A673 (cell line): ENCODE measurements around the gene ANKS3.

Source experiments
- EZH2 ChIP-seq: fragments of 200-600 bp; sonication (generic); IDR thresholded peaks from 2 replicates; pipeline ENCODE4 v1.6.1; 2017; ENCODE audit warnings: borderline replicate concordance, low read depth, mild to moderate bottlenecking, mixed read lengths, antibody characterized with exemption, low read length; ENCODE audit not compliant: poor library complexity, severe bottlenecking
- TF ChIP-seq, protein P1 (sequence below): fragments of 300-800, 200-600 bp; sonication (generic); conservative IDR thresholded peaks from 2 replicates; pipeline ENCODE4 v1.5.1; 2017; ENCODE audit warnings: low read depth, mild to moderate bottlenecking, antibody characterized with exemption, low read length, moderate library complexity, mixed read lengths

DNA sequence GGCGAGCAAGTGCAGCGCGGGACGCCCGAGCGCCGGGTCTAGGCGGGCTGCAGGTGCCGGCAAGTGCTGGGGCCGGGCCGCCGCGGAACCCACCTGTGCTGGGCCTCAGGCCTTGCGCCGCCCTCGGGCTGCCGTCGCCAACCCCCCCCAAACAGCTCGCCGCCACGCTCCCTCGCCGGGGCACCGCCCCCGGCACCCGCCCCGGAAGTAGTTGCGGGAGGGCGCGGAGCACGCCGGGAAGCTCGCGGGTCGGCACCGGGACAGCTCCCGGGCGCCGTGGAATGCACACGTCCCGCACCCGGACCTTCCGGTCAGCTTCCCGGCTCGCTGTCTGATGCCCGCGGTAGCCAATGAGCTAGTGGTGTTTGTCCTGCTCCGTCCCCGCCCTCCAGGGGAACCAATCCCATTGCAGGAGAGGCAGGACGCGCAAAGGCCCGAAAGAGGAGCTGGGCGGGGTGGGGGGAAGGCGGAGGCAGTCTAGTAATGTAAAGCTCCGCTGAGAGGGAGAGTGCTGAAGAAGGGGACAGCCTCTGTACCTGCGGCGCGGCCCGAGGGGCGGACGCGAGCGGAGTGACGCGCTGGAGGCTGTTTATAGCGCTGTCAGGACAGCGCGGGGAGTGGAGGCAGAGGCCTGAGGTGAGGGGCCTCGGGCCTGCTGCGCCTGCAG lies at the start of gene ANKS3, which contains the start of gene DNAAF8:
- TF ChIP-seq, protein P1, sequence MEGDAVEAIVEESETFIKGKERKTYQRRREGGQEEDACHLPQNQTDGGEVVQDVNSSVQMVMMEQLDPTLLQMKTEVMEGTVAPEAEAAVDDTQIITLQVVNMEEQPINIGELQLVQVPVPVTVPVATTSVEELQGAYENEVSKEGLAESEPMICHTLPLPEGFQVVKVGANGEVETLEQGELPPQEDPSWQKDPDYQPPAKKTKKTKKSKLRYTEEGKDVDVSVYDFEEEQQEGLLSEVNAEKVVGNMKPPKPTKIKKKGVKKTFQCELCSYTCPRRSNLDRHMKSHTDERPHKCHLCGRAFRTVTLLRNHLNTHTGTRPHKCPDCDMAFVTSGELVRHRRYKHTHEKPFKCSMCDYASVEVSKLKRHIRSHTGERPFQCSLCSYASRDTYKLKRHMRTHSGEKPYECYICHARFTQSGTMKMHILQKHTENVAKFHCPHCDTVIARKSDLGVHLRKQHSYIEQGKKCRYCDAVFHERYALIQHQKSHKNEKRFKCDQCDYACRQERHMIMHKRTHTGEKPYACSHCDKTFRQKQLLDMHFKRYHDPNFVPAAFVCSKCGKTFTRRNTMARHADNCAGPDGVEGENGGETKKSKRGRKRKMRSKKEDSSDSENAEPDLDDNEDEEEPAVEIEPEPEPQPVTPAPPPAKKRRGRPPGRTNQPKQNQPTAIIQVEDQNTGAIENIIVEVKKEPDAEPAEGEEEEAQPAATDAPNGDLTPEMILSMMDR, result no peak
- TF ChIP-seq EZH2, result no peak
